G401.6 (cell line): Measurements from ENCODE around the gene GTF2A1L.
"Not testable (repeated sequence)": the region's sequence is repeated elsewhere in the genome, so short reads cannot be mapped to it uniquely, and the experiment has no call there.

ENCODE experiments used
- FAIRE-seq: peaks from 2 replicates; lab custom pipeline; 2012; peaks lifted over from hg19 to GRCh38; lab: Jason Lieb, UNC

GTF2A1L gene

DNA sequence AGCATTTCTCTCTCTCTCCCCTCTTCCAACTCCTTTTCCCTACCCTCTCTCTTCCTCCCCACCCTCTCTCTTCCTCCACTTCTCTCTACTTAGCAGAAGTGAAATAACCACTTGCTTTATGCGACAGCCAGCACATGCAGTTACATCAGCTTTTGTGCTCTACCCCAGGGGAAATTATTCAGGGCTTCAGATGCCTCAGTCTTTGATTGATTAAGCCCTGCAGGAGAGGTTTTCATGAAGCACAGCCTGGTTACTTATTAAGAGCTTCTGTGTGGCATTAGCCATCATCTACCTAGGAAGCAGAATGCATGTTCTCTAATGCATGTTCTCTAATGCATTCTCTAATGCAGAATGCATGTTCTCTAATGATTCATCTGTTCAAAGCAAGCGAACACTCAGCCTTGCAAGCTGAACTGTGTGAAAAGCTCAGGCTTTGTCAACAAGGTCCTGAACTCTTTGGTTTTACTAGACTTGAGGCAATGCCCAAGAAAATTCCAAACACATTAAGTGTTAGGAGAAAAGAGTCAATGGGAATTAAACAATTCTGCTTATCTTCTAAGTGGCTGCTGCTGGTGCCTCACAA, 81.8 kb downstream of the GTF2A1L start:
- no peak for FAIRE-seq

DNA sequence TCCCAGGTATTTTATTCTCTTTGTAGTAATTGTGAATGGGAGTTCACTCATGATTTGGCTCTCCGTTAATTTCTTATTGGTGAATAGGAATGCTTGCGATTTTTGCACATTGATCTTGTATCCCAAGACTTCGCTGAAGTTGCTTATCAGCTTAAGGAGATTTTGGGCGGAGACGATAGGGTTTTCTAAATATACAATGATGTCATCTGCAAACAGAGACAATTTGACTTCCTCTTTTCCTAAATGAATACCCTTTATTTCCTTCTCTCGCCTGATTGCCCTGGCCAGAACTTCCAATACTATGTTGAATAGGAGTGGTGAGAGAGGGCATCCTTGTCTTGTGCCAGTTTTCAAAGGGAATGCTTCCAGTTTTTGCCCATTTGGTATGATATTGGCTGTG, 86.0 kb downstream of the GTF2A1L start:
- FAIRE-seq: not testable (repeated sequence)

DNA sequence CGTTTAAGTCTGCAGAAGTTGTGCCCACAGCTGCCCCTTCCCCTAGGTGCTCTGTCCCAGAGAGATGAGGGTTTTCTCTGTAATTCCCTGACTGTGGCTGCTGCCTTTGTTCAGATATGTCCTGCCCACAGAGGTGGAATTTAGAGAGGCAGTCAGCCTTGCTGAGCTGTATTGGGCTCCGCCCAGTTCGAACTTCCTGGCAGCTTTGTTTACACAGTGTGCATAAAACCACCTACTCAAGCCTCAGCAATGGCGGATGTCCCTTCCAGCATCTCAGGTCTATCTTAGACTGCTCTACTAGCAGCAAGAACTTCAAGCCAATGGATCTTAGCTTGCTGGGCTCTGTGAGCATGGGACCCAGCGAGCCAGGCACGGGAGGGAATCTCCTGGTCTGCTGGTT, 89.8 kb downstream of the GTF2A1L start:
- no peak for FAIRE-seq

DNA sequence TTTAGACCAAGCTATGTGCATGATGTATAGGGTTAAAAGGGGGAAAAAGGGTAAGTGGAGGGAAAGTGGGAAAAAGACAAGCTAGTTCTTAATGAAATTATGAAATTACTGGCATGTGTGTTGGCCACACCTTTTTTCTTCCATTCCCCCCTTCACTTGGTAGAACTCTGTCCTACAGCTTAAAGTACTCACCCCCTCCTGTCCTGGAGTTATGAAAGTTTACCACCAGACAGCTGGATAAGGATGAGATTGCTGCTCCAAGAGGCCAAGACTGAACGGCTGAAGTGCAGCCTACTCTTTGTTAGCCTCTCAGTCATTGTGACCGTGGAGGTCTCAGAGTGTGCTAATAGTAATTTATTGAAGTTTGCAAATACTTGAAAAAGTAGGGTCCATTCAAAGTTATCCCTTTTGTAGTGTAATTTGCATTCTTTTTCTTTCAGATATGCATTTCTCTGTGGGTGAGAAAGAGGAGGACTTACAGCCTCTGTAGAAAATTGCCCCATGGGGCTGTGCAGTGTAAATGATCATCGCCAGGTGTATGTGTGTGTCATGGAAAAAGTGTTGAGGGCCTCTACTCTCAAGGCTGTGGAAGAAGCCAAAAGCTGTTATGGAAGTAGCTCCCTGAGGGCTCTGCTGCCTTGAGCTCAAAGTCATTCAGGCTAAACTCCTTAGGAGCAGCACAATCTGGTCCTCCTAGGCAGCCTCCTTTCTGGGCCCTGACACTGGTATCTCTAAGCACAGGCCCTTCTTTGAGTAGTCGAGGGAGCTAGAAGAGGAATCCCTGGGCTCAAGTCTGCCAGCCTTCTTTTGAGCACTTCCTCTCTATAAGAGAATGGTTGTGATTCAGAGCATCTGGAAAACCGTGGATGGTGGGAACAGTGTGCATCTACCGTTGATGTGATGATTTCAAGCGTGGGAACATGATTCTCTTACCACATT, 91.7 kb downstream of the GTF2A1L start:
- no peak for FAIRE-seq

DNA sequence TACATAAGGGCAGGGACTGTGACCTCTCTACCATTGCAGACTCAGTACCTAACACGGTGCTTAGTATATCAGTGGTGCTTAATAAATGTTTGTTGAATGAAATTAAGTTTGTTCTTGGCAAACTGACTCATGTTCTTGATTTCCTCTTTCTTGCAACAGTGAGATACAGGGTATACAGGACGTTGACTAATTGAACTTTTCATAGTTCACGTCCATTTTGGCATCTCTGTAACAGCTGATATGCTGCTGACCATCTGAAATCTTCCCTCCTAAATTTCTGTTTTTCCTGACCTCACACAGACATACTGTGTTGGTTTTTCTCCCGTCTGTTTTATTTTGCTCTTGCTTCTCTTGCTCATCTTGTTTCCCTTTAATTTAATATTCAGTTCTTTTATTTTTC, 93.7 kb downstream of the GTF2A1L start:
- FAIRE-seq: no peak

DNA sequence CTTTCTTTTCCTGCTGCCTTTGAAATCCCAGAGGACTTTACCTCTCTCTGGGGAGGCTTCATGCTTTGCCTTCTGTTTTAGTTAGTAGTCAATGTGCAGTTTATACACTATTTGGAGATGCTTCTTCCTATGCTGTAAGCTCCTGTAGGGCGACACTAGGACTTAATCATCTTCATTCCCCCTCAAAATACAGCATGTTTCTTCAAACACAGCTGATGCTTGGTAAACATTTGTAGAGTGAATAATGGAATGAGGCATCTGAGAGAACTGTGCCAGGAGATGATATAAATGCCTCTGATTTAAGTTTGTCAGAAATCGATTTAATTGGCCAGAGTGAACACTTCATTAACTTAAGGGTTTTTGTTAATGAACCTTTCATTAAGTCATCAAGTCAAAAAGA, 94.5 kb downstream of the GTF2A1L start:
- no peak for FAIRE-seq

DNA sequence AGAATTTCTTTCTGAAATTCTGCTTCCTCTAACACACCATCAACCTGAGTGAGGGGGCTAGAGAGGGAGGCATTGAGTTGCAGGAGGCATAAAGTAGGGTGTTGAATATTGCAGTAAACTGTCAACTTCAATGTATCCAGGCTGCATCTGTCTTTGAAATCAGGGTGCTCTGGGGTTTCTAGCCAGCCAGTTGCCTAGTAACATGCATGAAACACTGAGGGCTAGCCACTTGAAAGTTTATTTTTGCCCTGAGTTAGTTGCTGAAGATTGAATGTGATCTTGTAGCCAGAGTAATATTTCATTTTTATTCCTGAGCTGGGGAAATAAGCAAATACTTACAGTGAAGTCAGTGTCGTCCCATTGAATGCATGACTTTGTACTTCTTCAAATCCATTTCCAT, 96.0 kb downstream of the GTF2A1L start:
- no peak for FAIRE-seq

DNA sequence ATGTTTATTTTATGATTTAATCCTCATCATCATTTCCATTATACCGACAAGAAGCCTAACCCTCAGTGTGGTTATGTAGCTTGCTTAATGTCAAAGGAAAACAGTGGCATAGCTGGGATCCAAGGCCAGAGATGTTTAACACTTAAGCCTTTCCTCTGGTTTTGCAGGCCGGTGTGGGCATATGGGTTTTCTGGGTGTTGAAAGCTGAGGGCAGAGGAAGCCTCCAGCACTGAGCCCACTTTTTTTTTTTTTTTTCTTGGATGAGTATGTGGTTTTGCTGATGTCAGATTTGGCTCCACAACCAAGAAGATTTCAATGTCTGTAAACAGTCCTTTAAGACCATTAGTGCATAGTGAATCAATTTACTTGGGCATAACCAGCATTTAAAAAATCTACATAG, 96.6 kb downstream of the GTF2A1L start:
- FAIRE-seq: no peak

DNA sequence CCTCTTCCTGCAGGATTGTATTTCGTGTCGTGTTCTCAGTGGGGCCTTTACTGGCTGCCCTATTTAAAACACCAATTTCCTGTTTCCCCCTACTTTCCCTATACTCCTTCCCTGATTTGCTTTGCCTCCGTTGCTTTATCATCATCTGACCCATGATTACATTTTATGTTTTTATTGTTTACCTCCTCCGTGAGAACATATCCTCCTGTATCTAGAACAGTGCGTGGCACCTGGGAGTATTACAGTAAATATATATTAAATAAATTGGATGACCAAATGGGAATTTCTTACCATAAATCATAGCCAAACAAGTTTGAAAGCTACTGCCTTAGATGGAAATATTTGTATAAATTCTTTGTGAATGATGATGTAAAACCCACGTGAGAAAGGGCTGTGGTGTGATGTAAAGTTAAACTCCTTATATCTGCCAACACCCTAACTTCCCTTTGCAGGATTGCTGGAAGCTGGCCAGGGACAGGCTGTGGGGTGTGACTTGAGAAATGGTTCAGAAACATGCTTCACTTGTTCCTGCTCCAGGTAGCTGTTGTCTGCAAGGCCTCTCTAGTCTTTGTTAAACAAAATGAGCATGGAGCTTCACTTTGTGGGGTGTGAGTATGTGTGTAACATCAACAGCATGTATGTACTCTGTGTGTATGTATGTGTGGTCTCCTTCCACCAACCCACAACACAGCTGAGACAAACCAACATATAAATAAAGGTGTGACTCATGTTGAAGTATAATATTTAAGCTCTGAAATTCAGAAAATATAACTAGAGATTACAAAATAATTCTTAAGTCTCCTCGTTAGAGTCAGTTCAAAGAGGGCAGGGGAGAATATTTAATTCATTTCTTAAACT, 97.6 kb downstream of the GTF2A1L start:
- FAIRE-seq: no peak

DNA sequence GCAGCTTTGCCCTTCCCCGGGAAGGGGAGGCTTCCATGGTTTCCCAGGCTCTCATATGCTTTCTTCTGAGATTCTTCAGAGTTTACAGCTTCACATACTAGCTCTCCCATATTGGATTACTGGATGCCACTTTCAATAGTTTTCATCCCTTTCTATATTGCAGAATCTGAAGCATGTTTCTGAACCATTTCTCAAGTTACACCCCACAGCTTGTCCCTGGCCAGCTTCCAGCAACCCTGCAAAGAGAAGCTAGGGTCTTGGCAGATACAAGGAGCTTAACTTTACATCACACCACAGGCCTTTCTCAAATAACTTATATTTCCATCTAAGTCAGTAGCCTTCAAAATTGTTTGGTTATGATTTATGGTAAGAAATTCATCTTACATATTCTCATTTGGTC, 98.3 kb downstream of the GTF2A1L start:
- FAIRE-seq: no peak

DNA sequence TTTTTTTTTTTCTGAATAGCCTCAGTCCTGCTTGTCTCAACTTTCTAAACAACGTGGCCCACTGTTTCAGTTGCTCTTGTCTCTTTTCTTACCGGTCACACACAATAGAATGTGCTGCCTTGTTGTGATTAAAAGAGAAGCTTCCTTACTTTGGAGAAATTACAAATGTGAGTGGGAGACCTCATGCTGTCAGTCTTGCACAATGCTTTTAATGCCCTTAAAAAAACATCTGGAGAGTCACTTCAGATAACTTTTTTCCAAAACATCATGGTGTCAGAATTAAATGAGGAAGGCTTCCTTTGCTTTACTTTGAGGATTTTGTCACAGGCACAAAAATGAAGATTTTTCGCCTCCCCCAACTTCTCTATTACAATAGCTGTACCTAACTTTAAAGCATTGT, 100.2 kb downstream of the GTF2A1L start:
- no peak for FAIRE-seq

DNA sequence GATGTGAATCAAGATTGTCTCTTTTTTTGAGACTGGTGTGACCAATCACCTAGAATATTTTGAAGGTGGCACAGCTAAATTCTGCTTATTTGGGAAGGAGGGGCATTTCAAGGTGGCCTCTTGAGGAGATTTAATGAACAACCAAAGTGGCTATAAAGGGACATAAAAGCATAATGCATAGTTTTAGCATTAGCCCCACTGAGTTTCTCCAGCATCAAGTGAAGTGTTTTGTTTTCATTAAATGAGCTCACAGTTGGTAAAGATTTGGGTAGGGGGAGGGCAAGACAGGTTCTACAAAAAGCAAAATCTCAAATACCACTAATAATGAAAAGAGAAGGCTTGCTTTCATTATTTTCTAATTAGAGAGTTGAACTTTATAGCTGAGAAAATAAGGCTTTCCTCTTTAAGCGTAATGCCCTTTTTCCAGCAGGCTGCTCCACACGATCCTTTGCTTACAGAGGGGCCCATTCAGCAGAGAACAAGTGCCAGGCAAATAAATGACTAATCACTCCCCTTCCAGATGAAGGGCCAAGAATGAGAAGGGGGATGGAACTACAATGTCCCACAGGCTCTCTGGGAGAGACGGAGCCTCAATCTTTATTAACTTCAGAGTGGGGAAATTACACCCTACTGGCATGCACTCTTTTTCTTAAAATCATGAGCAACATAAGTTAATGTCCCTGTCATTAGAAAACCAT, 102.0 kb downstream of the GTF2A1L start:
- no peak for FAIRE-seq

DNA sequence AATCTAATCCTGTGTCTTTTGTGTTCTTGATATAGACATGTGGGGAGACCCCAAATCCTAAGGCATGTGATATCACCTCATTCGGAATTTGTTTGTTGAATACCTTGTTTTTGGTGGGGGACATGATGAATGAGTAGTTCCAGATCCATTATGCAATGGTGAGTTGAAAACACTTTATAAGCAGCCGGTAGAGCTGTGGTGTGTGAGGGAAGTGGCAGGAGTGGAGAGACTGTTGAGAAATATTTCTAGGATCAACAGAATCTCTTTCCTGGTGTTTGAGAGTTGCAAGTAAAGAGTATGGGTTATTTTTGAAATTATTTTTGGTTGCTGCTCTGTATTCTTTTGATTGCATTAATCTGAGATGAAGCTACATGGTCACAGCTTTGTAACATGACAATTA, 103.5 kb downstream of the GTF2A1L start:
- no peak for FAIRE-seq

DNA sequence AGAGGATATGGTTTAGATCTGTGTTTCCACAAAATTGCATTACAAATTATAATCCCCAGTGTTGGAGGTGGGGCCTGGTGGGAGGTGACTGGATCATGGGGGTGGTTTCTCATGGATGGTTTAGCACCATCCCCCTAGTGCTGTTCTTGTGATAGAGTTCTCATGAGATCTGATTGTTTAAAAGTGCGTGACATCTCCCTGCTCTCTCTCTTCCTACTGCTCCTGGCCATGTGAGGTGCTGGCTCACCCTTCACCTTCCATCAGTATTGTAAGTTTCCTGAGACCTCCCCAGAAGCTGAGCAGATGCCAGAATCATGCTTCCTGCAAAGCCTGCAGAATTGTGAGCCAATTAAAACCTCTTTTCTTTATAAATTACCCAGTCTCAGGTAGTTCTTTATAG, 104.7 kb downstream of the GTF2A1L start:
- no peak for FAIRE-seq

DNA sequence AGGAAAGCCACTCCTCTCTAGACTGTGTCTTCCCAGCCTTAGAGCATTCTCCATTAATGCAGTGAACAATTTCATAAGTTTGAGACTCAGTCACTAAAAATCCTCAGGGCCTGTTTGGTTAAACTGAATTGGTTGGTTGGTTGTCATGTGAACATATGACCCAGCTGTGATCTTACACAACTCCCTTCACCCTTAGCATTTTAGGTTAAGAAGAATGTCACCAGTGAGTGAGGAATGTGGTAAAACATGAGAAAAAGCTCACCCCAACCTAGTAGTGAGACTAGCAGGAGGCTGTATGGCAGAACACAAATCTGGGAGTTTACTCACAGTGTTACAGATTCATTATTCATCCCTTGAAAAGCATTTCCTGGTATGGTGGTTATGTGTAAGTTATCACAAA, 105.5 kb downstream of the GTF2A1L start:
- no peak for FAIRE-seq

DNA sequence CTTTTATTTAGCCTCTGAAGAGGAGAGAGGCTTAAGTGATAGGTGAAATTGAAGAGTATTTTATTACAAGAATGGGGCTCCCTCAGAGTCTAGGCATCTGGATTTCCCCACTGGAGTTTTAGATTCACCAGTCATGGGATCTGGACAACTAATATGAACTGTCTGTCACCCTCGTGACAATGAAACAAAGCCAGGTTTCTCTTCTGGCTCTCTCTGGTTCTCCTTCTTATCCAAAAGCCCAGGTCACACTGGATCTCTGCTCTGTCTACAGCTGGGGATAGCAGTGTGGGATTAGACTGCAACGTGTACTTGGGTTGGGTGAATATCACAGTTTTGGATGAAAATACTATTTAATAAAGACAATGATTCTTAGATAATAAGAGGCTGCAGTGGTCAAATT, 106.6 kb downstream of the GTF2A1L start:
- no peak for FAIRE-seq

DNA sequence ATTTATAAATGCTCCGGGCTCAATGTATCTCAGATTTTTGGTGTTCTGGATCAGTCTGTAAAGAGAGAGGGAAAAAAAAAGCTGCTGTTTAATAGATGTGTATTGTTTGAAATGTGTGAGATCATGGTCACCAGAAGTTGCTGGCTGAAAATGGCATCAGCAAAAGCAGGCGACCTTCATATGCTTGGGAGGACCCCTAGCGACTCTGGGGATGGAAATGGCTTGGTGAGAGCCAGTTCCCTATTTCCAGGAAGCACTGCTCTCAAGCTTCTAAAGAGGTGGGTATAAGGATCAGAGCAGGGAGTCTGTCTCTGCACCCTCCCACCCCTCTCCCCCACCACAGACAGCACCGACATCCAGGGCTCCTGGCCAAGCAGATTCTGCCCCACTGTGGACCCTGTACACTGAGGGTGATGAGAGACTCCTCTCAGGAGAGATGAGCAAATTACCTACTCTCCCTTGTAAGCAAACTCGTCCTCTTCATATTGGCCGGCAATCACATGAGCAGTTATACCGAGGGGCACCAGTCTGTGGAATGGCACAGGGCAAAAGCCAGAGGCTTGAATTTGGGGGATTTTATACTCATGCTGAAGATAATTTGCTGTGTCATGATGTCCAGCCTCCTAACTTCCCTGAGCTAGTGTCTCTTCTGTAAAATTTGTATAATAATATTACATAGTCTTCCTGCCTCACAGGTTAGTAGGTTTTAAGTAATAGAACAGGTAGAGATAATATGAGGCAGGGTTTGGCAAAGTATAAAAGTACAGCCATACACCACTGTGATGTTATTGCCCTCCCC, 108.2 kb downstream of the GTF2A1L start:
- FAIRE-seq: no peak

DNA sequence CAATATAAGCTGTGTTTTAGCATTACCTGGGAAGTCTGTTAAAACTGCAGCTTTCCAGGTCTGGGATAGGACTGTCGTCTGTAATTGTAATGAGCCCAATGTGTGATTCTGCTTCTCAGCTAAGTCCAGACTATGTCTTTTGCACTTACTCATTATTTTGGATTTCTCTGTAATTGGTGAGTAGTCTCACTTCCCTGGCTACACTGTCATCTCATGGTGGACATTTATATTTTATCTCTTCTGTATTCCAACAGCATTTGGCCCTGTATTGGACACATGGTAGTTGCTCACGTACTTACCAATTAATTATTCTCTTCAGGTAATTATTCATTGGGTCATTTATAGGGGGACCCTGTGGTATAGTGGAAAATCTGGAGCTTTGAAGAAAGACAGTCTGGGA, 109.9 kb downstream of the GTF2A1L start:
- FAIRE-seq: no peak

DNA sequence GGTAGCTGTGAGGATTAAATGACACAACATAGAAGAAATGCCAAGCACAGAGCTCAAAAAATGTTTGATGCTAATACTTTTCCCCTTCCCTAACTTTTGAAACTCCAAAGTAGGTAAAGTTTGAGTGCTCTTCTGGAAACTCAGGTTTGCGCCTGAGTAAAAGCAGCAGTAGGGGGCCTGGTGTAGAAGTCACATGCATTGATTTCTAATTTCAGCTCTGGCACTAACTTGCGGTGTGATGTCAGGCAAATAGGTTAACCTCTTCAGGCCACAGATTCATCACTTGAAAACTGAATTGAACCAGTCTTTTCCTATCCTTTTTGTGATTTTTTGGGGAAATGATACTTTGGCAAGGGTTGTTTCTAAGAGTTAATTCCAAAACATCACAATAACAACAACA, 110.6 kb downstream of the GTF2A1L start:
- no peak for FAIRE-seq

DNA sequence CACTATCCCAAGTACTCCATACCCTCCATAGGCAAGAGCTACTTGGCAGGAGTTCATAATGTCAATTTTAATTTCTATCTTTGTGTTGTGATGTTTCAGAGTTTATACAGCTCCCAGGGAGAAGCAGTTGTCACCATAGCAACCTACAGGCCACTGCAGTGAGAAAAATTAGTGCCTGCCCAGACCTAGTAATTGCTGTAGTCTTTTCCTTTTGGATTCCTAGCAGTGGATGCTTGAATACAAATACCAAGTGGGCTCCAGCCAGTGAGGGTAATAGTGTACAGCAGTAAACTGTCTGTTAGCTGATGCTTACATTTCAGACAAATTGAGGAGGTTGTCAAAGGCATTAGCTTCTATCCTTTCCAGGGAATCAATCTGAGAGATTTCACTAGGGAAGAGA, 111.2 kb downstream of the GTF2A1L start:
- no peak for FAIRE-seq
